Astrocyte of the hippocampus (primary cell): ENCODE data around the gene CFAP58.
"Not testable (repeated sequence)": the region's sequence is repeated elsewhere in the genome, so short reads cannot be mapped to it uniquely, and the experiment has no call there.

ENCODE experiments used
- DNase-seq: peaks from one replicate; pipeline ENCODE4 v3.0.0; 2011; ENCODE audit warnings: low read depth, low spot score

Gene CFAP58

GRCh38 chr10:104433669-104434068, 80.0 kb downstream of the CFAP58 start:
- DNase-seq, result no peak

DNA sequence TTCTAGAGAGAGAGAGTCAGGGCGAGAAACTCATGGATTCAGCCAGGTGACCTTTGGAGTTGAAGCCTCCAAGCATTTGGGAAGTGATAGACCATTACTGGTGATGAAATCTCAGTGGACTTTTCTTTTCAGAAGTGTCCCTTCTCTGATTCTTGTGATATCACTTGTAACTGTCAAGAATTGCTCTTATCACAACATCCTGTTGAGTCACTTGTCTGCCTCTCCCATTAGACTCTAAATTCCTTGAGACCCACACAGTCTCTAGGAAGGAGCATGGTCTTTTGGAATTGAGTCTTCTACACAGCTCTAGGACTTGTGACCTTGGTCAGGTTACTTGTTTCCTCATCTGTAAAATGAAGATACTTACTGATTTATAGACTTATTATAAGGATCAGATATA, 81.0 kb downstream of the CFAP58 start:
- no peak for DNase-seq

DNA sequence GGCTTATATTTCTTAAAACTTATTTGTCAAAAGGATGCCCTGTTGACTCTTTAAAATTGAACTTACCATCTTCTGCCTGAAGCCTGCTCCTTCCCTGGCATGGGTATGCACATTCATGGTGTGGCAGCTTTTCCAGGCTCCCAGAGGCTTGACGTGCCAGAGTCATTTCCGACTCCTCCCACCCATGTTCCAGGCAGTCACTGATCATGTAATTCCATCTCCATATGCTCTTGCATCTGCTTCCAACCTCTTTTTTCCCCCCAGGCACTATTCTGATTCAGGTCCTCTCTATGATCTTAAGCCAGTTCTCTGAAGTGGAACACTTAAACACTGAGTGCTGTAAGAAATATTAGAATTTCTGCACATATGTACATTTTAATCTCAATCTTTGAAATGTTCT, 82.2 kb downstream of the CFAP58 start:
- DNase-seq, result no peak

DNA sequence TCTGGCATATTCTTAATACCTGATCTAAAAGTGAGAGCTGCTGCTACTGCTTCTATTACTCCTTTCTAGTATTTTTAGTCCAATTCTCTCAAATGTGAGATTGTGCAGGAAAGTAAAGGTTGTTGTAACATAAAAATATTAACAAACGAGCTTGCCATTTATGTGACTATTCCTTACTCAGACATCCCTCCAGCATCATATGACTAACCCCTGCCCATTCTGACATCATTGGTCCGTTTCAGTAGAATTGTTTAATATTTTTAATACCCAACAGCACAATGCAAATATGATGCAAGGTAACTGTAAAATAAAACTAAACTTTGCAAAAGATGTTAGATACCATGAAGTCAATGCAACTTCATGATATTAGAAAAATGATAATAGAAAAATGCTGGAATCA, 83.6 kb downstream of the CFAP58 start:
- DNase-seq, result no peak

GRCh38 chr10:104440221-104440620, 86.6 kb downstream of the CFAP58 start:
- DNase-seq, result peak; percentile 44

DNA sequence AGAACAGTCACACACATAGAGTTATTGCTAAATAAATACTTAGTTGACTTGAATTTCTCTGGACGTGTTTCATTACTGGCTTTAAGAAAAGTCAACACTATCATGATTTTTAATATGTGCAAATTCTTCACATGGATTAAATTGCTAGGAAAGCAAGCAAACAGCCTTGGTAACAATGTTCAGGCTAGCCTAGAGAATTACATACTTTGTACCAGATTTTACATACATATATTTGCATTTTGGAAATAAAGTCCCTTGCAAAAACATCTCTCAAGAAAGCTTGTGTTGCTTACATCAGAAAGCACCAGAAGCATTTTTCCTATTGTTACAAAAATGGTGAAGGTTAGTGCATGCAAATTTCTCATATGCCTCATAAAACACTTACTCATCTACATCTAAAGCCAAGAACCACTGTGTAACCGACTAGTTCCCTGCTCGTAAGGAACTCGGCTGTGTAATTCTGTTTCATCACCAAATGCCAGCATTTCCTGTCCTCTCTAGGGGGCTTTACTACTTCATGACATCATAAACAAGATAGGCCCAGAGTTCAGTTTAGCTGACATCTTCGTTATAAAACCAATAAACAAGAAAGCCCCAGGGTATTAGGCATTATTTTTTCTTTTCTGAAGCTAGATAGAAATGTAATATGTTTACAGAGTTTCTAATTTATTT, 87.8 kb downstream of the CFAP58 start:
- peak; percentile 86 for DNase-seq

- DNase-seq, result peak; percentile 87
Measured at GRCh38 chr10:104445359-104445758, 91.7 kb downstream of the CFAP58 start.

DNA sequence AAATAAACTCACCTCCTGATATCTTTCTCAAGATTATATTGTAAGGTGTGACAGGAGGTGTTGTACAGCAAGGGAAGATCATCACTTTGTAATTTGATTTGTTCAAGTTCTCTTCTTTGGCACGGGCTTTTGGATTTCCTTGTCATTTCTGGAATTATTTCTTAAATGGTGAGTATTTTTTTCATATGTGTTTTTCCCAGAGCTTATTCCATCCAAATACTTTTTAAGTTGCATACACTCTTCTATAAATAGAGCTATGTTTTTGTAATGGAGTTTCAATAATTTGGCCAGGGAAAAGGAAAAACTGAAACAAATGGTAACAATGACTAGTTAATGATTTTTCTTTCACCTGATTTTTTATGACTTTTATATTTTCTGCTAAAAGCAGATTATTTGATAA, 92.5 kb downstream of the CFAP58 start:
- no peak for DNase-seq

DNA sequence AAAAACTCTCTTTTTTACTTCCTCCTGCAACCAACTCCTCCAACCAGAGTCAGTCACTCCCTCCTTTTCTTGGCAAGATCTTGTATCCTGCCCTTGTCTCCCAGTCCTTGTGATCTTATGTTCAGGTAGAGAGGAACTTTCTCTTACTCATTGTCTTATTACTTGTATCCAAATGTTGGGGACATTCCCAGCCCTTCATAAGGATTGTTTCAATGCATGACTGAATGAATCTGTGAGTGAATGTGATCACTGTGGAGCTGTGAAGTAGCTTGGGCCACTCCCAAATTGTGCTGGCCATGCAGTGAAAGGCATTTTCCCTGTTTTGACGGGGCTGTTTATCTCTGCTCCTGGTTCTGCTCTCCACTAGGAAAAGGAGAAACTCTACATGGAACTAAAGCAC, 93.7 kb downstream of the CFAP58 start:
- DNase-seq, result no peak

- DNase-seq, result no peak
Measured at GRCh38 chr10:104447906-104448305, 94.3 kb downstream of the CFAP58 start.

DNA sequence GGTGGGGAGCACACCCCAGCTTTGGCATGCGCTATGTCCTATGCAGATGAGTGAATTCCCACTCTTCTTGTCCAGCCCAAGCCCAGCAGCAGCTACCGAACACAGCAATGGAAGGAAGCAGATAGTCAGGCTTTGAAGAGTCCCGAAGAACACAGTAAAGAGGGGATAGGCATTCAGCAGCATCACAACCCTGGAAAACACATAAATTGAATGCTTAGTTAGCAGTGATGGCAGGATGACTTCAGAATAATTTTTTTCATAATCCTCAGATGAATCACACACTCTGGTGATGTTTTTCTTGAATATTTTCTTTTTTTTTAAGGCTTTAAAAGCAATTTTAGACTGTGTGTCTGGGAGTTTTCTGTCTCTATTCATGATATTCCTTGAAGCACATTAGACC, 95.8 kb downstream of the CFAP58 start:
- peak; percentile 39 for DNase-seq

DNA sequence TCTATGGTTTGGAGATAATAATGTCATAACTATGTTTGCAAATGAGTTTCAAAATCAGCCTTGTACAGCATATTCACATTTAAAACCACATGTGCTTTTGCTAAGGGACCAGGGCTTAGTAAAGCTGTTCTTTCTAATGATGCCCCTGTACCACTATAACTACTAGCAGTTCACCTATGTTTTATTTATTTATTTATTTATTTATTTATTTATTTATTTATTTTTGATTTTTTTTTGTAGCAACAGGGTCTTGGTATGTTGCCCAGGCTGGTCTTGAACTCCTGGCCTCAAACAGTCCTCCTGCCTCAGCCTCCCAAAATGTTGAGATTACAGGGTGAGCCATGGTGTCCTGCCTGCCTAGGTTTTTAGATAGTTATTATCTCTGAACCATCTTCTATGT, 96.9 kb downstream of the CFAP58 start:
- DNase-seq, result no peak

DNA sequence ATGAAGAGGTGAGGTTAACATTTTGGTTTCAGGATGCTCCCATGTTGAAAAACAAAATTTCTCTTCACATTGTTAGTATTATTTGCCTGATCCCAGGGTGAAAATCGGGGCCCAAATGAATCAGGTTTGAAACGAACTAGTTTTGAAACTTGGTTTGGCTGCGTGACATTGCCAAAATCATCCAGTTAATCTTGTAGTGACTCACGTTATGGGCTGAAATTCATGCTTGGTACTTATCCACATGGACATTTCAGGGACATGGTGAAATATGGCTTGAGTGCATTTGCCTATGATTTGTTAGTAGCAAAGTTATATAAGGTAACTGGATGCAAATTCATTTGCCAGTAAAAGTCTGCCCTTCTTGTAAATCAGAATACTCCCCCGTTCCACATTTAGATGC, 97.3 kb downstream of the CFAP58 start:
- DNase-seq, result no peak

GRCh38 chr10:104452977-104453376, 99.3 kb downstream of the CFAP58 start:
- no peak for DNase-seq

GRCh38 chr10:104456802-104457542, 103.3 kb downstream of the CFAP58 start:
- DNase-seq, result no peak

- DNase-seq, result no peak
Measured at GRCh38 chr10:104457543-104457828, 103.9 kb downstream of the CFAP58 start.

- DNase-seq, result not testable (repeated sequence)
Measured at GRCh38 chr10:104465575-104465974, 111.9 kb downstream of the CFAP58 start.

DNA sequence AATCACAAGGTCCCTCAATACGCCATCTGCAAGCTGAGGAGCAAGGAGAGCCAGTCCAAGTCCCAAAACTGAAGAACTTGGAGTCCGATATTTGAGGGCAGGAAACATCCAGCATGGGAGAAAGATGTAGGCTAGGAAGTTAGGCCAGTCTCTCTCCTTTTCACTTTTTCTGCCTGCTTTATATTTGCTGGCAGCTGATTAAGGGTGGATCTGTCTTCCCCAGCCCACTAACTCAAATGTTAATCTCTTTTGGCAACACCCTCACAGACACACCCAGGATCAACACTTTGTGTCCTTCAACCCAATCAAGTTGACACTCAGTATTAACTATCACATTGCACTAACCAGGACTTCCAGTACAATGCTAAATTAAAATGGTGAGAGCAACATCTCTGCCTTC, 115.2 kb downstream of the CFAP58 start:
- not testable (repeated sequence) for DNase-seq

DNA sequence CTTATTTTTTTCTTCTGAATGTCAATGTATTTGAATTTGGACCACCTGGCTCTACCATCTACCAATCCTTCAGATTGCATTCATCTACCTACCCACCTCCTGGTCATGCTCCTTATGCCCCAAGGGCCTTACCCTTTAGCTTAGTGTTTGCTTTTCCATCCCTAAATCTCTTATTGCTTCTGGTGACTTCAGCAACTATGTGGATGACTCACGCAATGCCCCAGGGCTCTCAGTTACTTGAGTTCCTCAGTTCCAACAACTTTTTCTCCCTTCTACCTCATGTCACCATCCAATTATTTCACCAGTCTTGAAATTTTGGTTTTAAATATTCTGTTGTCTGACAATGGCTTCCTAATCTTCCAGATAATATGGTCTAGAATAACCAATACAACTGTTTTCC, 118.9 kb downstream of the CFAP58 start:
- peak; percentile 16 for DNase-seq

DNA sequence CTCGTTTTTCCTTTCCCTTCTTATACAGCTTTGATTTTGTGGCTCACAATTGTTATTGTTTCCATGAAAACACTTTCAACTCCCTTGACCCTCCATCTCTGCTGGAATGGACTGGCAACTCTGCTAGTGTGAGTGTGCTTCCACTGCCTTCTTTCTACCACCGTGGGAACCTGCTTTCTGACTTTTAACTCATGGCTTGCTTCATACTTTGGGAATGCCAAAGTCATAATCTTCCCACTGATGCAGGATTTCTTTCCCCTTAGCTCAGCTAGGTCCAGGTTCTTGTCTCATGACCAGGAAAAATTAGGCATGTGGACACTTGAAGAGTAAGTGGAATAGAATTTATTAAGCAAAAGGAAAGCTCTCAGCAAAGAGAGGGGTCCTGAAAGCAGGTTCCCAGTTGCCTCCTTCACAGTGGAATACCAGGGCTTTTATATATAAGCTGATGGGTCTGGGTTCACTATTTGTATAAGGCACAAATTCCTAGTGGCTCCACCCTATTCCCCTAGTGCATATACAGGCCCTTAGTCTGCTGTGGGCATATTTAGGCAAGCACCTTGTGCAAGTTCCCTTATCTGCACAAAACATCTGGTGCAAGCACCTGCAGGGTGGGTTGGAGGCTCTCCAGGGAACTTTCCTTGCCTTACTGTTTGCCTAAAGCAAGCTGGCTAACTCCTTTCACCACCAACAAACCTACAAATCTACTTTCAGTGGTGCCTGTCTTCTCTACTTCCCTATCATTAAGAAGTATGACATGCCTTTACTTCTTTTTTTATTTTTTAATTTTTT, 119.5 kb downstream of the CFAP58 start:
- DNase-seq, result no peak

- peak; percentile 41 for DNase-seq
Measured at GRCh38 chr10:104478380-104478779, 124.7 kb downstream of the CFAP58 start.

GRCh38 chr10:104479906-104480593, 126.4 kb downstream of the CFAP58 start:
- no peak for DNase-seq
